Loucy (cell line): ENCODE results near the gene ACTN1.

Source experiments
- EZH2phosphoT487 ChIP-seq: fragments of 200-600 bp; IDR thresholded peaks from 2 replicates; pipeline ENCODE4 v1.6.1; 2018; ENCODE audit warnings: antibody characterized with exemption, mild to moderate bottlenecking, moderate library complexity, borderline replicate concordance
- TF ChIP-seq, protein P1 (sequence below): fragments of 200-600 bp; sonication (generic); conservative IDR thresholded peaks from 2 replicates; pipeline ENCODE4 v1.5.1; 2014; ENCODE audit warnings: mild to moderate bottlenecking, antibody characterized with exemption, low read length

- TF ChIP-seq, protein P1, sequence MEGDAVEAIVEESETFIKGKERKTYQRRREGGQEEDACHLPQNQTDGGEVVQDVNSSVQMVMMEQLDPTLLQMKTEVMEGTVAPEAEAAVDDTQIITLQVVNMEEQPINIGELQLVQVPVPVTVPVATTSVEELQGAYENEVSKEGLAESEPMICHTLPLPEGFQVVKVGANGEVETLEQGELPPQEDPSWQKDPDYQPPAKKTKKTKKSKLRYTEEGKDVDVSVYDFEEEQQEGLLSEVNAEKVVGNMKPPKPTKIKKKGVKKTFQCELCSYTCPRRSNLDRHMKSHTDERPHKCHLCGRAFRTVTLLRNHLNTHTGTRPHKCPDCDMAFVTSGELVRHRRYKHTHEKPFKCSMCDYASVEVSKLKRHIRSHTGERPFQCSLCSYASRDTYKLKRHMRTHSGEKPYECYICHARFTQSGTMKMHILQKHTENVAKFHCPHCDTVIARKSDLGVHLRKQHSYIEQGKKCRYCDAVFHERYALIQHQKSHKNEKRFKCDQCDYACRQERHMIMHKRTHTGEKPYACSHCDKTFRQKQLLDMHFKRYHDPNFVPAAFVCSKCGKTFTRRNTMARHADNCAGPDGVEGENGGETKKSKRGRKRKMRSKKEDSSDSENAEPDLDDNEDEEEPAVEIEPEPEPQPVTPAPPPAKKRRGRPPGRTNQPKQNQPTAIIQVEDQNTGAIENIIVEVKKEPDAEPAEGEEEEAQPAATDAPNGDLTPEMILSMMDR, result no peak
- TF ChIP-seq EZH2phosphoT487, result no peak
These were observed 26.4 kb downstream of the ACTN1 start for GRCh38 chr14:68952531-68953195.
